DMS 273 (cell line): ENCODE results near the gene IRS2.

Experiments
- DNase-seq: peaks from one replicate; lab custom pipeline; 2025; ENCODE audit not compliant: unreplicated experiment; lab: John Stamatoyannopoulos, UW

Gene IRS2

DNA sequence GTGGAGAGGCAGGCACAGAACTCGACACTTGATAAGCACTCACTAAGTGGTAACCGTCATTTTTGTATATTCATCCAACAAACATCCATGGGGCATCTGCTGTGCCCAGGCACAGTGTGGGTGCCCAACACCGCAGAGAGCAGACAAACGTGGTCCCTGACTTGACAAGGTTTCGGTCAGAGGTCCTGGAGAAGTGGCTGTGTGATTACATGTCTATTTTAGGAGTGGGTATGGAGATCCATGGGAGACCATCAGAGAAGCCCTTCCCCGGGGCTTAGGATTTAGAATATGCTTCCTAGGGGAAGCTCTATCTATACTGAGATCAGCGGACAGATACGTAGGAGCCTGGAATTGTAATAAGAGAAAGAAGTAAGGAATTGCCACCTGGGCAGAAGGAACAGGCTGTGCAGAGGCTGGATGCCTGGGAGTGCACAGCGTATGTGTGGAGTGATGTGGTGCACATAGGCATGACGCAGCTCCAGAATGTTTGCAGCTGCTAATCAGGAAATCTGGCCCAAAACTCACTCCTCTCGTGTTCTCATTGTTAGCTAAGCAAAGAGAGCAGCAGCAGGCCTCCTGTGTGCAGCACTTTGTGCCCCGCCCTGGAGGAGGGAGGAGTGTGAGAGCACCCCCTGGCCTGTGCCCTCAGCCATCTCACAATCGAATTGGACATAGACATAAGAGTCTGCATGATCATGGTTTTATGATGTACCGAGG is 23.0 kb upstream of the IRS2 start:
- no peak for DNase-seq

DNA sequence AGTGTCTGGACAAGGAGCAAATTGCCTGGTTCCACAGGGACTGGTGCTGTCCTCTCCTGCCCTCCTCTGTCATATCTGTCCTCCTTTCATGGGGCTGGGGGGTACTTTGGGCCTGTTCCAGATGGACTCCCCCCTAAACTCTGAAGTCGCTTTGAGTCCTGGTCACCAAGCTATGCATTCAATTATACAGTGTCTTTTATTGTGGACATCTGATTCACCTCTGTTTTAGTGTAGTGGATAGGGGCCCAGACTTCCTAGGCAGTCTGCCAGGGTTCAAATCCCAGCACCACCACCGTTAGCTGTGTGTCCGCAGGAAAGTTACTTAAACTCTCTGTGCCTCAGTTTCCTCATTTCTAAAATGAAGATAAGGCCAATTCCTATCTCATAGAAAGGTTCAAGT is 21.0 kb upstream of the IRS2 start:
- no peak for DNase-seq

DNA sequence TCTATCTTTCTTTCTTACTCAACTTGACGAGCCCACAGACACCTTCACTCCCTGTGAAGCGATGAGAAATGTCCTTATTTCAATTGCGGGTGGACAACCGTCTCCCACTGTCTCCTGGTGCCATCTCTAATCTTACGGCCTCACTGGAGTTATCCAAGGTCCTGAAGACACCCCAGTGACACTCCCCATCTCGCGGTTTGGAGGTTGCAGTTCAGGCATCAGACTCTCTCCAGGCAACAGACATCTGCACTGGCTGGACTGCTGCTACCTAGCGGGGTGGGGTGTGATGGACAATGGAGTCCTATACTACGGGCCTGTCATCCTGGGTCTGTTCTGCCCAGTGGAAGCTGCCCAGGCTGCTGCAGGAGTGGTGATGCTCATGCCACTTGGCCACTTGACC is 18.3 kb upstream of the IRS2 start:
- DNase-seq: no peak

DNA sequence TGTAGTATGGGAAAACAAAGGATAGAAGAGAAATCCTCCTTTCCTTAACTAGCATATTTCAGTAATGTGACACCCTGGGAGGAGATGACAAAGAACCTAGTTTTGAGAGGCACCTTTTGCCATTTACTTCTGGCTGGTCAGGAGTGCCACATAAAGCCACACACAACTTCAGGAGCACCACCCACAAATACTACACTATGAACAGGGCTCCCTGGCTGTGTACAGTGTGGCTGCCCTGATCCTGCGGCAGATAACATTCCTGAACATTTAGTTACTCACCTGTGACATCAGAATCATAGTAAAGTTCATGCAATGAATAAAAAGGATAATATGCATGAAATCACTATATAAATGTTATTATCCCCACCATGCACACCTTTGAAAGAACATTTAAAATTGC is 17.4 kb upstream of the IRS2 start:
- DNase-seq: no peak

DNA sequence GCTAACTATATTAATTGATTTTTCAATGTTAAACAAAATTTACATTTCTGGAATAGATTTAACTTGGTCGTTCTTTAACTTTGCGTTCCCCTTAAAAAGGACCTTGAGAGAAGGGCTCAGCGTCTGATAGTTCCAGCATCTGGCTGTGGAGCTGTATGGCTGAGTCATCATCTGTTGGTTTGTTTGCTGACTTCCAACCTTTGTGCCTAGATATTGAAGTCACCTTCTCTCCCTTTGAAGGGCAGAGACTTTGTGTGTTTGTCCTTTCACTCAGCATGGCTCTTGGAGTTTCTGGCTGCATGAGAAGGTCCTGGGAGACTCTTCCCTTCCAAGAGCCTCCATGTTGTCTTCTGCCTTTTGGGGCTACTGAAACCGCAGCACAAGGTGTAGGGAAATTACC is 16.6 kb upstream of the IRS2 start:
- no peak for DNase-seq

DNA sequence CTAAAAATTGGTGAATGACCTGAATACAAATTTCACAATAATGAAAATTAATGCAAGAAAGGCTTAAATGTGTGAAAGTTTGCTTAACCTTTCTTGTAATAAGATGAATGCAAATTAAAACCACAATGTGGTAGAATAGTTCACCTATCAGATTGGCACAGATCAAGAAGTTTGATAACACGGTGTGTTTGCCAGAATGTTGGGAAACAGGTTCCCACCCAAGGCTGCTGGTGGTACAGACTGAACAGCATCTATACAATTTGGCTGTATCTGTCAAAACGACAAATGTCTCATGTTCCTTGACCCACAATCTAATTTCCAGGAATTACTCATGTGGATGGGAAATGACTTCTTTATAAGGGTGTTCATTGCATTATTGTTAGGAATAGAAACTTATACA is 8.6 kb upstream of the IRS2 start:
- no peak for DNase-seq

DNA sequence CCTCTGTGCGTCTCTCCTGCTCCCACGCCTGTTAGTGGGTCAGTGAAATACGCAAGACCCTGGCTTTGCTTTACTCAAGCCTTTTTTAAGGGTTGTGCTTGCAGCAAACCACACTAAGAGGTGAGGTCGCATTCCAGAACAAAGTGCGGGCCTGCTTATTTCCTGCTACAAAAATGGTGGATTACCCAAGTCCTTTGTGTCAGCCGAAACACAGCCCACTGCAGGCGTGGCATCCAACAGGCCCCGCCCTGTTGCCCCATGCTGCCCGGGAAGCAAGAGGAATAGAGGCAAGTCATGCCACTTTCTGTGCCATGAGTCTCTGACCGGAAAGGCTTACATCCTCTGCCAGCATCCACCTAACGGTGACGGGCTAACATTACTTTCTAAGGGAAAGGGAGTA is 7.7 kb upstream of the IRS2 start:
- no peak for DNase-seq

DNA sequence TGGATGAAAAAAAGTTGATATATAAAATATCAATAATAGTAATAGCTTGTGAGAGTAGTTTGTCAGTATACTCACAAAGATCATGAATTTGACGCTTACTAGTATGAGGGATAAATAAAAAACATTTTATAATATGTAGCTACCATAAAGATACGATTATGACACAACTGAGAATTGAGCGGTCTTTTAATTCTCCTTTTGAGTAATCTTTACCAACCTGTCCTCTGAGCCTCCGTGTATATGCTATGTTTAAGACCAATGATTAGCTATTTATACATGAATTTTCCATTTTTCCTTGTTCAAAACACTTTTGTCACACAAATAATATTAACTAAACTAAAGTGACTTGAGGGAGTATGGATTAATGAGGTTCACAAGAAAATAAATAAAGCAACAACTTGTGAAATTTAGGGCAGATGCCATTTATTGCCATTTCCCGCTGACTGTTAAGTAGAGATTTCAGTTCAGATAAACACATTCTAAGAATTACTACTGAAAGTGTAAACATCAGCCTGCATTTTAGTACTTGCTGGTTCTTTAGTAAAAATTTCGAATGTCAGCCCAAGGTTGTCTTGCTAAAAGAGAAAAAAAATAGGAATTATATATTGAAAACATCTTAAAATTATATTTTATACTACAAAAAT is 6.2 kb upstream of the IRS2 start:
- DNase-seq: no peak

DNA sequence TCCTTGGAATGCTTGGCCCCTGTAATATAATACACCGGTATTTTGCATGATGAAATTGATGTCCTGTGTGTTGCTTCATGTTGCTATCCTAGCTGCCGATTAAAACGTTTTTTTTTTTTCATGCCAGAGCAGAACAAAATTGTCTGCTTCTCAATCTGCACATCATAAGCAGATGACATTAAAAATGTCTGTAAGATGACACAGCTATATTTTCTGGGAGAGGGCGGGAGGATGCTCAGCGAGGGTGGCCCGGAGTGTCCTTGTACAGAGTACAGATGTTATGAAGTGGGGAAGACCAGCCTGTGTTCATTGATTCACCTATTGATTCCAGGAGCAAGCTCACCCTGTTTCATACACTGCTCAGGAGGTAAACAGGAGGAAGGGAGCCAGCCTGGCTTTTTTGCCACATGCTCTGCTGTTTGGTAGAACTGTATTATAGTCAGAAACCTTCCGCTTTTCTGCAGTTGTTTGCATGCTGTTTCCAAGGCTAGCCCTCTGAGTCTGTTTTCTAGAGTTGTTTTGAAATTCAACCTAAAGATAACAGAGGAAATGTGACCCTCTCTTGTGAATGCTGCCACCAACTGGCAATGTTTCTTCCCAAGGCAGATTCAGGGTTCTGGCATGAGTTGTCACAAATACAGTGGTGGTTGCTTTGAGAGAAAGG is 4.7 kb upstream of the IRS2 start:
- peak; percentile 60 for DNase-seq

DNA sequence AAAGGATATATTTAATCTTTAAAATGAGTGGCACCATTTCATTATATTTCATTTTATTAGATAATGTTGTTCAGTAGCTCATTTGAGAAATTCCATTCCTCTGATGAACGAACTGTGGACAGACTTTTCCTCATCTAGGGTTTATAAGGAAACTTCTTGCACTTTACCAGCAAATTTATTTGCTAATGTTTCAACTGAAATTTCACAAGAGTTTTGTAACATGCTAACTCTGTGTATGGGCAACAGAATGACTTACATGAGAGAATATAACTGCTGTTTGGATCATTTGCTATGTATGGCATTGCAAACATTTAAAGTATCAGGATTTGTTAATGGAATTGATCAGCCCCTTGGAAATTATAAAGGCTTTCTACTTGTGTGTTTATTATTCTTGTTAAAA is 3.7 kb upstream of the IRS2 start:
- no peak for DNase-seq

DNA sequence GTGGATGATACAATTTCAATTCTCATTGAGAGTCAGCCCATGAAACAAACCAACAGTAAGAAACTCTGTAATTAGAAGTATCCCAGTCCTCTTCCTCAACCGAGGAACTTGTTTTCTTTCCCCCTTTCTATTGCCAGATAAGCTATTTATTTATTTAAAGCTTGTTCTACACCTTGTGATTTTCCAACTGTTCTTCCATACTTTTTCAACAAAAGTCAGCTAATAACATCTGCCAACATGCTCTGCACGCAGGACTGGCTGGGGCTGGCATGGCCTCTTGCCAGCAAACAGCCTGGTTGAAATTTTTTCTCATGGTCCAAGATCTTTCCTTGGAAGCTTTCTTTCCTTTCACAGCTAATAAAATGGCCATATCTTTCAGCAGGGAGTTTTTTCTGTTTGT is 2.9 kb upstream of the IRS2 start:
- DNase-seq: peak; percentile 65

DNA sequence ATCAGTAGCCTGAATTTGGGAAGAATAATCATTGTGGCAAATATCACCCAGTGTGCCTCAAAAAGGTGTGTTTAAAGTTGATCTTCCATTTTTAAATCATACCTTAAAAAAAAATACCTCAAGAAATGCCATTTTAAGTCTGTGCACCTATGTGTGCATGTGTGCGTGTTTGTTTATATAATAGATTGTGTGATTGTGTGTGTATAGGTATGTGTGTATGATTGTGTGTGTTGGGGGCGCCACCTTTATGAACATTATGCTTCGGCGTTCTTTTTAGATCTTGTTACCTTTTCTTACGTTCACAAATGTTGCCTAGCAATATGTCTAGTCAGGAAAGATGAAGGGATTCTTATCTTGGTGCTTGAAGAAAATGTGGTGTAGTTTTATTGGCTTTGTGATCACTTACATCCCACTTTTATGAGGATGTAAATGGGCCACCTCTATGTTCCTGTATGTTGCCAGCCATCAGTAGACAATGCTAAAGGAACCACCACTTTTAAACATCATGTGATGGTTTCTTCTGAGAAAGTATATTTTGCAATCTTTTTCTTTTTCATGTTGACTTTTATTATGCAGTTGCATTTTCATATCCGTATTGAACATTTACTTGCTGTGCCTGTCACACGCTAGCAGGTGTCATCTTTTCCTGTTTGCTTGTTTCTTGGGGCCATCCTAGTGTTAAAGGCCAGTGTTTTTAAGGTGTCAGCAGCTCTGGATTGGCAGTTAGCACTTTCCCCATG is 2.2 kb upstream of the IRS2 start:
- no peak for DNase-seq

DNA sequence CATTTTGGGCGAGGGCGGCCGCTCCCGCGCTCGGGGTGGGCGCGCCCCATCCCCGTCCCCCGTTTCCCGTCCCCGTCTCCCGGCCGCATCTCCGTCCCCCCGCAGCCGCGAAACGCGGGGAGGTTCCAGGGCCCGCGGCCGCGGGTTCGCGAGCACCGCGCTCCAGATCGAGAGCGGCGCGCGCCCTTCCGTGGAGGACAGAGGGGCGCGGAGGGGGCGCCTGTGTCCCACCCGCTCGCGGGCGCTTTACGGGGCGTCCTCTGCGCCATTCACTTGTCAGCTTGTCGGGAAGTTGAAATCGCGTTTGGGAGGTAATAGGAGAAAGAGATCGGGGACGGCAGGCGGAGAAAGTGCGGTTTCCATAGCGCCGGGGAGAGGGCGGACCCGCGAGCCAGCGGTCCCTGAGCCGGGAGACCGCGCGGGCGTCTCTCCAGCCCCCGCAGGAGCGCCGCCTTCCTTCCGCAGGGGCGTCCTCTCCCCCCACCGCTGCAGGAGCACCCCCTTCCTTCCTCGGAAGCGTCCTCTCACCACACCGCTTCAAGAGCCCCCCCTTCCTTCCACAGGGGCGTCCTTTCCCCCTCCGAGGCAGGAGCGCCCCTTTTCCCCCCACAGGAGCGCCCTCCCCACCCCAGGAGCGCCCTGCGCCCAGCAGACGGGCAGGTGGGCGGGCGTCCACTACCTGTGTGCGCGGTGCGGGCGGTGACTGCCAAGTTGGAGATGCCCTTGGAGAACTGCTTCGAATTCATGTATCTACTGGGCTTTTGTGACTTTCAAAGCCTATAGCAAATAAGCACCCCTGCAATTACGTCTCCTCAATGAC is 962 bp upstream of the IRS2 start:
- DNase-seq: peak; percentile 77

DNA sequence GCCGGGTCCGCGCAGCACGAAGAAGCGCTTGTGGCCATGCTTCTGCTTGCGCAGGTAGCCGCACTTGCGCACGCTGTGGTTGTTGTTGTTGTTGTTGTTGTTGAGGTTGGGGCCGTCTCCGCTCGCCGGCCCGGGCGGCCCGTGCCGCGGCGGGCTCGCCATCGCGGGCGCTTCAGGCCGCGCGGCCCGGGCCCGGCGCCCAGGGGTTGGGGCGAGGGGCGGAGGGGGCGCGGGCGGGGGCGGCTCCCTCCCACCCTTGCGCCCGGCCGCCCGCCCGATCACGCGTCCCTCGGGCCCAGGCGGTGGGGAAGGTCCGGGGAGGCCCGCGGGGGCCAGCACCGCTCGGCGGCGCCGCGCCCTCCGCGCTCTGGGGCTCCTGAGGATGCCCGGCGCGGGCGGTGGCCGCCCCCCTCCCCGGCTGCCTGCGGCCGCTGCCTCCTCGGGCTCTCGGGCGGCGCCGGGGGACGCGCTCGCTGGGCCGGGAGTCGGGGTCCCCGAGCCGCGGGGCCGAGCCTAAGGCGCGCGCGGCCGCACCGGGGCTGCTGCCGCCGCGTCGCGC is 412 bp downstream of the IRS2 start:
- DNase-seq: peak; percentile 78

DNA sequence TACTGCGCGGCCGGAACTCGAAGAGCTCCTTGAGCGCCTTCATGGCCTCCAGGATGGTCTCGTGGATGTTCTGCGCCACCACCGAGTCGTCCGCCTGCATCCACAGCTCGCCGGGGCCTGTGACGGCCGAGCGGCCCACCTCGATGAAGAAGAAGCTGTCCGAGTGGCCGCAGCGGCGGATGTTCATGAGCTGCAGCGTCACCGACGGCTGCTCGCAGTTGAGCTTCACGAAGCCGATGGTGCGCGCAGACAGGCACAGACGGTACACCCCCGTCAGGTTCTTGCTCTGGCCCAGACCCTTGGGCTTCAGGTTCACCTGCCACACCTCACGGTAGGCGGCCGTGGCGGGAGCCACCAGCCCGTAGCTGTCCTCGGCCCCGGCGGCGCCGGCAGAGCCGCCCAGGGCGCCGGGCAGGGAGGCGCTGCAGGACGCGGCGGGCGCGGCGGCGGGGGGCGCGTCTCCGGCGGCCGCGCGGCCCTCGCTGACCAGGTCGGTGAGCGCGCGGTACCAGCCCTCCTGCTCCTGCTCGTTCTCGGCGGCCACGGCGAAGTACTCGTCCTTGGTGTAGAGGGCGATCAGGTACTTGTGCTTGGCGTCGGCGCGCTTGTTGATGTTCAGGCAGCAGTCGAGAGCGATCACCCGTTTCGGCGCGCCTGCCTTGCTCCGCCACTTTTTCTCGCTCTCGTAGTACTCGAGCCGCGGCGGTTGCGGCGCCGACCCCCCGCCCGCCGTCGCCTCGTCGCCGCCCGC is 1.1 kb downstream of the IRS2 start:
- peak; percentile 73 for DNase-seq

DNA sequence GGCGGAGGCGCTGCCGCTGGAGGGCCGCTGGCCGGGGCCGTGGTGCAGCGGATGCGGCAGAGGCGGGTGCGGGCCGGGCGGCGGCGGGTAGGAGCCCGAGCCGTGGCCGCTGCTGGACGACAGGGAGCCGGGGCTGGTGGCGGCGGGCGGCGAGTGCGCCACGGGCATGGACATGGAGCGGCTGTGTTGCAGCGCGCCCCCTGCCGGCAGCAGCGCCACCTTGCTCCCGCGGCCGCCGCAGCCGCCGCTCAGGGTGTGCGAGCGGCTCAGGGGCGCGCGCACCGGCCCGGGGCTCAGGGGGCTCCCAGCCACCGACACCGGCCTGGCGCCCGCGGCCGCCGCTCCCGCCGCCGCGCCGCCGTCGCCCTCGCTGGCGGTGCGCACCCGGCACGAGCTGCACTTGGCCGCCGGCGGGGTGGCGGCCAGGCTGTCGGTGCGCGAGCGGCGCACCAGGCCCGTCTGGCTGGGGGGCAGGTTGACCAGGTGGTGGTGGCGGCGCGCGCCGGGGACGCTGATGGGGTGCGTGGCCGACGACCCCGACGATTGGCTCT is 1.7 kb downstream of the IRS2 start:
- peak; percentile 79 for DNase-seq

DNA sequence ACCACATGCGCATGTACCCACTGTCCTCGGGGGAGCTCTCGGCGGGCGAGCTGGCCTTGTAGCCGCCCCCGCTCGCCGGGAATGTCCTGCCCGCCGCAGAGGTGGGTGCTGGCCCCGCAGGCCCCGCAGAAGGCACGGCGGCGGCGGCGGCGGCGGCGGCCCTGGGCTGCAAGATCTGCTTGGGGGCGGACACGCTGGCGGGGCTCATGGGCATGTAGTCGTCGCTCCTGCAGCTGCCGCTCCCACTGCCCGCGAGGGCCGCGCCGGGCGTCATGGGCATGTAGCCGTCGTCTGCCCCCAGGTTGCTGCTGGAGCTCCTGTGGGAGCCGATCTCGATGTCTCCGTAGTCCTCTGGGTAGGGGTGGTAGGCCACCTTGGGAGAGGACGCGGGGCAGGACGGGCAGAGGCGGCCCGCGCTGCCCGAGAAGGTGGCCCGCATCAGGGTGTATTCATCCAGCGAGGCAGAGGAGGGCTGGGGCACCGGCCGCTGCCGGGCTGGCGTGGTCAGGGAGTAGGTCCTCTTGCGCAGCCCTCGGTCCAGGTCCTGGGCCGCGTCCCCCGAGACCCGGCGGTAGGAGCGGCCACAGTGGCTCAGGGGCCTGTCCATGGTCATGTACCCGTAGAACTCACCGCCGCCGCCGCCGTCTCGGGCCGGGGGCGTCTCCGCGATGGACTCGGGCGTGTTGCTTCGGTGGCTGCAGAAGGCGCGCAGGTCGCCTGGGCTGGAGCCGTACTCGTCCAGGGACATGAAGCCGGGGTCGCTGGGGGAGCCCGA is 2.4 kb downstream of the IRS2 start:
- DNase-seq: no peak

DNA sequence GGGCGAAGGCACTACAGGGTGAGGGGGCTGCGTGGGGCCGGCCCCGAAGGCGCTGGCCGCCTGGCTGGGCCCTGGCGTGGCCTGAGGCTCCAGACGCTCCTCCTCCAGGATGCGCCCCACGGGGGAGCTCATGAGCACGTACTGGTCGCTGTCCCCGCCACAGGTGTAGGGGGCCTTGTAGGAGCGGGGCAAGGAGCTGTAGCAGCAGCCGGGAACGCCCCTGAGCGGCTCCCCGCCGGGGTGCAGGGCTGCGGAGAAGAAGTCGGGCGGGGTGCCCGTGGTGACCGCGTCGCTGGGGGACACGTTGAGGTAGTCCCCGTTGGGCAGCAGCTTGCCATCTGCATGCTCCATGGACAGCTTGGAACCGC is 3.0 kb downstream of the IRS2 start:
- no peak for DNase-seq
